Stimulated activated CD4-positive, alpha-beta T cell treated with anti-CD3 and anti-CD28 coated beads, Interleukin-4, amount 100 ng/mL, for 48 hours (primary cell): Measurements from ENCODE around the gene THEMIS2.
"Not testable (repeated sequence)": the region's sequence is repeated elsewhere in the genome, so short reads cannot be mapped to it uniquely, and the experiment has no call there.

ENCODE experiments used
- DNase-seq, 2 donors: peaks; one replicate each; pipeline ENCODE4 v3.0.0-alpha.2; 2020; ENCODE audit warnings: low read depth in 2 of 2

The THEMIS2 gene

DNA sequence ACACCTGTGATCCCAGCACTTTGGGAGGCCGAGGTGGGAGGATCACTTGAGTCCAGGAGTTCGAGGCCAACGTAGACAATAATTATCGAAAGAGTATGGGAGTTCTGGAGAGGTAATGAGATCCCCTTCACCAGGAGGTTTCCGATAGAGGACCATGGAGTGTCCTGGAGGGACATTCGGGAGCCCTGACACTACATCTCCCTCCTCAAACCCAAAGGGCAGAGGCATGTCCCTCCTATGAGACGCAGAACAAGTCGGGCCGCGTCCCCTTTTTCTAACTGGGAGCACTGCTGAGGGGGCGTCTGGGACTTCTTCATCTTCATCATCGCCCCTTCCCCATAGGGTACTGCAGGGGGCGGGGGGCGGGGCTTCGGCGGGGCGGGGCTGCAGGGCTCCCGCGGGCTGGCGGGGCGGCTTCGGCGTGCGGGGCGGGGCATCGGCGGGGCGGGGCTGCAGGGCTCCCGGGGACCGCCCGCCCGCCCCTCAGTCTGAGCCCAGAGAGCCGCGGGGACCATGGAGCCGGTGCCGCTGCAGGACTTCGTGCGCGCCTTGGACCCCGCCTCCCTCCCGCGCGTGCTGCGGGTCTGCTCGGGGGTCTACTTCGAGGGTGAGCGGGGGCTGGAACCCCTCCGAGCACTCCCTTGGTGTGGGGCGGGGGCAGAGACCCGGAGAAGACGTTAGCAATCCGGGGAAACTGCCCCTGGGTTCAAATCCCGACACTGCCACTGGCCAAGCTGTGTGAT, at the start of gene THEMIS2:
Gene THEMIS2 (plus strand): TSS at position 486 of the 743 bp plus-strand sequence. CDS start 28 bp downstream, at position 514.
- peak; percentile 75 to 81 for DNase-seq

DNA sequence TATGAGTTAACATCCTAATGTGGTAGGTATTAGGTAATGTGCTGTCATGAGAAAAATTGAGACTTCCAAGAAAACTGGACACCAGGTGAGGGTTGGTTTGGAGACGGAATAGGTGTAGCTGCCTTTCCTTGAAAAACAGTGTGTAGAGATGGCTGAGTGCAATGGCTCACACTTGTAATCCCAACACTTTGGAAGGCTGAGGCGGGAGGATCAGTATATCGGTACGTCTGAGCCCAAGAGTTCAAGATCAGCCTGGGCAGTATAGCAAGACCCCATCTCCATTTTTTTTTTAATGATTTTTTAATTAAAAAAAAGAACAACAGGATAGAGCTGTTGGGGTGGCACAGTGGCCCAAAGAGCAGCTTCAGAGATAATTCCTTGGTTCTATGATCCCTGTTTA, 48.6 kb upstream of the THEMIS2 start:
- DNase-seq = no peak

DNA sequence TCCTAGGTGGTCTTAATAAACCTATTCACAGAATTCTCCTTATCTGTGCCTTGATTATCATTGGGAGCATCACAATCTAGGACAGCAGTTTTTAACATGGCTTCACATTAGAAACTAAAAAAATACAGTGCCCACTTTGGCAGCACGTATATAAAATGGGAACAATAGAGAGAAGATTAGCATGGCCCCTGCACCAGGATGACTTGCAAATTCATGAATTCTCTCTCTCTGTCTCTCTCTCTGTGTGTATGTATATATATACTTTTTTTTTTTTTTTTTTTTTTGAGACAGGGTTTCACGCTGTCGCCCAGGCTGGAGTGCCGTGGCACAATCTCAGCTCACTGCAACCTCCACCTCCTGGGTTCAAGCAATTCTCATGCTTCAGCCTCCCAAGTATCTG, 47.9 kb upstream of the THEMIS2 start:
- no peak for DNase-seq

DNA sequence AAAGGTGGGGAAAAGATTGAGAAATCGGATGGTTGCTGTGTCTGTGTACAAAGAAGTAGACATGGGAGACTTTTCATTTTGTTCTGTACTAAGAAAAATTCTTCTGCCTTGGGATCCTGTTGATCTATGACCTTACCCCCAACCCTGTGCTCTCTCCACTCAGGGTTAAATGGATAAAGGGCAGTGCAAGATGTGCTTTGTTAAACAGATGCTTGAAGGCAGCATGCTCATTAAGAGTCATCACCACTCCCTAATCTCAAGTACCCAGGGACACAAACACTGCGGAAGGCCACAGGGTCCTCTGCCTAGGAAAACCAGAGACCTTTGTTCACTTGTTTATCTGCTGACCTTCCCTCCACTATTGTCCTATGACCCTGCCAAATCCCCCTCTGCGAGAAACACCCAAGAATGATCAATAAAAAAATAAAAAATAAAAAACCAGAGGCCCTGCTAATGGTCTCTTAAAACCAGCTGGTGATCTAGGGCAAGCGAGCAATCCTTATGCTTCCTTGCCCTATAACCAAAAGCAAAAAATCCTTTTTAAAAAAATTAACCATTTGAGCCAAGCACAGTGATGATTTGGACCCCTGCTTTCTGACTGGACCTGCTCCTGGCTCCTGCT, 42.9 kb upstream of the THEMIS2 start:
- DNase-seq = not testable (repeated sequence)

DNA sequence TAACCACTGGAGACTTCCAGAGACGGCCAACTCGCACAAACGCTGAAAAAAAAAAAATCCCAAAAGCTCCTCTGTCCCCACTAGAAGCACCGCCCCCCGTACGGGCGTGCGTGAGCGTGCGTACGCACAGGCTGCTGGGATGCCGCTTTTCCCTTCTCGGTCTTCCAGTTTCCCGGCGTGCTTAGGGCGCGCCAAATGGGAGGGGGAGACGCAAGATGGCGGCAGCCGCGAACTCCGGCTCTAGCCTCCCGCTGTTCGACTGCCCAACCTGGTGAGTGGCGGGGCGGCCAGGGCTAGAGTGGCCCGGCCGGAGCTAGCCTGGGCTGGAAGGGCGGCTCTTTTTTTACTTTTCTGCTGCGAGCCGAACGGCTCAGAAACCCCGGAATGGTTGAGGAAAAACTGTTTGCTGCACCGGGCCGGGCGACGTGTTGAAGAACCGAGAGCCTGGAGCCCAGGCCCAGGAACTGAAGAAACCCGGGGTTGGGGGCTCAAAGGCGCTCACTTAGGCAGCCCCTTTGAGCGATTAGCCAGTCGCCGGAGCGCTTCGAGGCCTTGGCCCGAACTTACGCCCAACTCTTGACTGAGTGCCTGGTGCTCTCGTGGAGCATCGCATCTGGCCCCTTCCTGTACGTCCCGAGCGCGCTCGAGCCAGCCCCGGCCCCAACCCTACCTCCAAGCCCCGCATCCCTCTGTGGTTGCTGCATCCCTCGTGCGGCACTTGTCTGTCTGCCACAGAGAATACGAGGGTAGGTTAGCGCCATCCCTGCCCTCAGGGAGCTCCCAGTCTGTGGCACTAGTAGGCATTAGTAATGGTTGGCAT, 41.5 kb upstream of the THEMIS2 start, which contains the start of gene PPP1R8:
Gene PPP1R8 (plus strand): TSS at position 162 of the 820 bp plus-strand sequence. CDS start 54 bp downstream, at position 216.
- peak; percentile 77 to 91 for DNase-seq

DNA sequence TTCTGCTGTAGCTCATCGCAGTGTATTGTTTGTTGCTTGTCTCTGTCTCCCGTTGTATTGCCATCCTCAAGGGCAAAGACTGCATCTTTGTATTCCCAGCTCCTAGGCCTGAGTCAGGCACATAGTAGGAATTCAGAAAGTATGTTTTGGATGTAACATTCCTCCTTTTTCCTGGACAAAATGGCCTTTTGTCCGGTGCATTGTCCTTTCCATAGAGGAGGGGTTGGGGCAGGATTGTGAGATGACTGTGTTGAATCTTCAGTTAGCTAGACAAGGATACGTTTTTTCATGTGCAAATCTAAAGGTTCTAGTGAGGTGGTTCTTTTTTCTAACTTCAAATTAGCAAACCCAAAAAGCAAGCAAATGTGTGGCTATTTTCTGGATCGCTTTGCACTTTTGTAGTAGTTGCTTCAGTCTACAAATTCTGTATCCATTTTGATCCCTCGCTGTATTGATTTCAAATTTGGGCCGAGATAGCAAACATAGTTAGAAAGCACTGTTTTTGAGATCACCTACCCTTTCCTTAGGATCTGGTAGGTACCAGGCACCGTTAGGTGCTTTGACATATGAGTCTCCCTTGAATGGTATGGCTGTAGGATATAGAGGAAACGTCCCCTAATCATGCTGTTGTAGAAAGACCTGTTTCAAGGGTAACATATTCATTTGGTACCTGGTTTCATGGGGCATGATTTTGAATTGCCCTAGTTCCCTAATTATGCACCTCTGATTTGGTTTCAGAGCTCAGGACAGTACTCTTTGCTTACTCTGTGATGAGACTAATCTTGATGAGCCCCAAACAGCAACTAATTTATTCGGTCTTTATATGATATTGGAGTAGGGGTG, 40.6 kb upstream of the THEMIS2 start:
- DNase-seq = no peak

DNA sequence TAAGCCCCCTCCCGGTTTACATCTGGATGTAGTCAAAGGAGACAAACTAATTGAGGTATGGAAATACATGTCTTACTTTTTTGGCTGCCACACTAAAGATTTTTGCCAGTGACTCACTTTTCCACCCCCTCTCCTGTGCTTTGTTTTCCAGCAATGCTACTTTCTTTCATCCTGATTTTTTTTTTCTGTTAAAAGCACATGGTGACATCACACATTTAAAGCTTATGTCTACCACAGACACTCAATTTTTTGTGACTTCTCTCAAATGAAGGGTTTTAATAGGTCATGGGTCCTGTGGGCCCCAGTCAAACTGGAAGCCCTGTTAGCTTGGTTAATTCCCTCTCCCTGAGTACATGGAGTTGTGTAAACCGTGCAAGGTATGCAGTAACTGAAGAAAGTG, 39.6 kb upstream of the THEMIS2 start:
- DNase-seq = no peak

DNA sequence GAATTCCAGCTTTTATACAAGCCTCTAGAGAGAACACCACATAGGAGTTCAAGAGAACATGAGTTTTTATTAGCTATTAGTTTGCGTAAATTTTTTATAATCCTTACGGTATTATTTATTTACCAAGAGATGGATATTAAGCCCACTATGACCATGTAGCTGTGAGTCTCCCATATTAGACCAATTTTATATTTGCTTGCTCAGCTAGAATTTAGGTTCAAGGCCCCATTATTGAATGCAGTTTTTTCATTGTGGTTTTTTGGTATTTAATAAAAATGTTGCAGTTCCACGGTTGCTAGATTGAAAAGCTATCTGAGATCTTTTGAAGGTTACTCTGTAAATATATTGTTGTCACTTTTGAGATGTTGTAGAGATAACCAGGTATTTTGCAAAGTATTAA, 38.9 kb upstream of the THEMIS2 start:
- DNase-seq = no peak

DNA sequence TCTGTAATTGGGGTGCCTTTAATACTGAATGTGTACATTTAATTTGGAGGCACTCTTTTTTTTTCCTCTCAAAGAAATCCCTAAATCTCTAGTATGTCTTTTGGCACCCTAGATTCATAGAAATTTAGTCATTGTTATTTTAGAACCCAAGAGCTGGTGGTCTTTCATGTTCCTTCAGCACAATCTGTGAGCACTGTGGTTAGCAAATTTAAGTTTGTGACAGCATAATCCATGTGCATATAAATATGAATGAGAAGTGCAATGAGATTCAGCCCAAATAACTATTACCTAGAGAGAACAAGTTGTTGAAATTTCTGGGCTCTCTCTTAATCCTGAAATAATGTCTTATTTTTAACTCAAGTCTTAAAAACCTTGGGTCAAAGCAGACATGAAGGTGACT, 37.3 kb upstream of the THEMIS2 start:
- DNase-seq = no peak

DNA sequence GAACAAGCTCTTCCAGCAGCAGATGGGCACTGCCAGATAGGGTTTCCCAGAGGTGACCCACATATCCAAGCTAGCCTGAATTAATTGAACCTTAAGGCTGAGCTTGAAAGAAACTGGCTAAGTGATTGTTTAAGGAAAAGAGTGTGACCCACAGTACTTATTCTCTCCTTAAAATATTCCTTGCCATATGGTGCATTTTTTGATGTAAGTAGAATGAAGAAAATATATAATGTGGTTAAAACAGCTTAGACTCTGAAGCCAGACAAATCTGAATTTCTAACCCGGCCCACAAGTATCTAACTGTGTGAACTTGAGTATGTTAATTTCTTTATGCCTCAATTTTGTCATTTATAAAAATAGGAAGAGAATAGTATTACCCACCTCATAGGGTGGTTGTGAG, 36.8 kb upstream of the THEMIS2 start:
- DNase-seq = no peak

DNA sequence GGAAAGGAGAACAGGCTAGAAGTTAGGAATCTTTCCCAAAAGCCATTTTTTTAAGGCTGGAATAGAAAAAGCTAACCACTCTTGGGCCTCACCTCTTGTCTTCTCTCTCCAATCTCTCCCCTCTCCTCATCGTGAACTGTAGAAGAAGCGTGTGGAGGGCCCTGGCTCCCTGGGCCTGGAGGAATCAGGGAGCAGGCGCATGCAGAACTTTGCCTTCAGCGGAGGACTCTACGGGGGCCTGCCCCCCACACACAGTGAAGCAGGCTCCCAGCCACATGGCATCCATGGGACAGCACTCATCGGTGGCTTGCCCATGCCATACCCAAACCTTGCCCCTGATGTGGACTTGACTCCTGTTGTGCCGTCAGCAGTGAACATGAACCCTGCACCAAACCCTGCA, 22.4 kb upstream of the THEMIS2 start:
- no peak for DNase-seq

DNA sequence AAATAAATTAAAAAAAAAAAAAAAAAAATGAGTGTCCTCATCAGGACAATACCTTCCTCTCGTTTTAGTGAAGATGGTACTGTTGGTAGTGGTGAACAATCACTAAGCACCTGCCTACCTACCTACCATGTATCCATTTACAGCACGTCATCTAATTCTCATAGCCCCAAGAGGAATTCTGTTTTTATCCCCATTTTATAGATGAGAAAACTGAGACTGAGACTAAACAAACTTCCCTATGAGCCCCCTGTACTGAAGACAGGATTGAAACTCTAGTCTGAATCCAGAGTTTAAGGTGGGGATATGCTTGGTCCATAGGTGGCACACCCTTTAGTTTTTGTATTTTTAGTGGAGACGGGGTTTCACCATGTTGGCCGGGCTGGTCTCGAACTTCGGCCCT, 17.3 kb upstream of the THEMIS2 start:
- no peak for DNase-seq

DNA sequence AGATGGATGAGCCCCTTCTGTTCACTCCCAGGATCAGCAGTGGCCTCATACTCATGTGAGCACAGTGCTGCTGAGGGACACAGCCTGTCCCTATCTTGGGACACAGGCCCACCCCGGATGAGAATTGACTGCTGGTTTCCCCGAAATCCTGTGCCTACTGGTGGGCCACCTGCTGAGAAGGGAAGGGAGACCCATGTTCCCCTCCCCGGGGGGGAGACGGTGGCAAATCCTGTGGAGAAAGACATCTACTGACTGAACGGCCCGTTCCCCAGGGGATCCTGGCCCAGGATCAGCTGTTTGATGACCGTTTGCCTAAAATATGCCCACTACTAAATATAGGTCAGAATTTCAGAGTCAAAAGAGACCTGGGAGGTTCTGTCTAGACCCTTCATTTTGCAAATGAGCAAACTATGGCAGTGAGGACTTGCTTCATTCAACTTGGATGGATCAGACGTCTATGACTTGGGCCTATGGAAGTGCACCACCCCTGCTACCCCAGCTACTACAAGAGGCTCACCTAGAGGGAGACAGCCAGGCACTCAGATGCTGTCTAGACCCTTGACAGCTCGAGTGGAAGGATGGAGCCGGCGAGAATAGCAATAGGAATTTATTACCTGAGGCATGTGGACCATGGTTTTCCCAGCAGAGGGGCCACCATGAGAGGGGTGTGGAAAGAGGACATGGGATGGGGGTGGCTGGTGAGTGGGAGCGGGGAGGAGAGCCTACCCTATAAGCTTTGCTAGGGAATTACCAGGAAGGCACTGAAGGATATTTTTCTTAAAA, 15.6 kb upstream of the THEMIS2 start:
- DNase-seq = no peak

DNA sequence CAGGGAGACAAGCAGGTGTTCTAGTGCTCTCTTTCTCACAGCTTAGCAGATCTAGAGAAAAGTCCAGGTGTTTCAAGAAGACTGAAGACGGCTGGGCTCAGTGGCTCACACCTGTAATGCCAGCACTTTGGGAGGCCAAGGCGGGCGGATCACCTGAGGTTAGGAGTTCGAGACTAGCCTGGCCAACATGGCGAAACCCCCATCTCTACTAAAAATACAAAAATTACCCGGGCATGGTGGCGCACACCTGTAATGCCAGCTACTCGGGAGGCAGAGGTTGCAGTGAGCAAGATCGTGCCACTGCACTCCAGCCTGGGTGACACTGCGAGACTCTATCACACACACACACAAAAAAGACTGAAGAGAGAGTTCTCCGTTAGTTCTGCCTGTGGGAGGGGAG, 14.8 kb upstream of the THEMIS2 start:
- not testable (repeated sequence) for DNase-seq

DNA sequence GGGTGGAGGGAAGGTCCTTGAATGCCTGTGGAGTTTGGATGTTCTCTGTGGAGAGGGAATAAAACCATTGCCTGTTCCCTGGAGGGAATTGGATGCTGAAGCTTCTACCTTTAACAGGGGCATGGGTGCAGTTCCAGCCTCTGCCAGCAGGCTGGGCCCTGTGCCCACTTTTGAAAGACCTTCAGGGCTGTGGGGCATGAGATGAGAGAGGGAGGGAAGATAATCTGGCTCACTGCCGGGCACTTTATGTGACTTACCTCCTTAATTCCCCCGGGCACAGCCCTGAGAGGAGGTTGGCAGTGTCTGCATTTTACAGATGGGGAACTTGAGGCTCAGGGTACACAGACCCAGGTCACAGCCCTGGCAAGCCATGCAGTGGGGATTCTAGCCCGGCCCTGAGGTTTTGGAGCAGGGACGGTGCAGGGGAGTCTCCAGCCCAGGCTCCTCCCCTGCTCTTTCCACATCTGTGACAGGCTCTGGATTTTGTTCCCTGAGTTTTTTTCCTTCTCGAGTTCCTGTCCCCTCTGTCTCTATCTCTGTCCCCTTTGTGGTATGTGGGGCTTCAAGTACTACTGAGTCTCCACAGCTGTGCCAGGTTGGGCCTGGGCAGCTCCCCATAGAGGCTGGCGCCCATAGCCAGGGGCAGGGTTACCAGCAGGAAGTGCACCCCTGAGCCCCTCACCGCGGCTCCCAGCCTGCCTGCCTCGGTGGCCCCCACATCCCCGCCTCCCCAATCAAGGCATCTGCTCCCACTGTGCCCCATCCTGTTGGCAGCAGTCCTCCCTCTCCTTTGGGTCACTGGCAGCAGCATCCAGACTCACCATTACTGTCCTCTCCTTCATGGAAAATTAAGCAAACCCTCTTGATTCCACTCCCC, 14.0 kb upstream of the THEMIS2 start:
- peak; percentile 79 to 80 for DNase-seq

DNA sequence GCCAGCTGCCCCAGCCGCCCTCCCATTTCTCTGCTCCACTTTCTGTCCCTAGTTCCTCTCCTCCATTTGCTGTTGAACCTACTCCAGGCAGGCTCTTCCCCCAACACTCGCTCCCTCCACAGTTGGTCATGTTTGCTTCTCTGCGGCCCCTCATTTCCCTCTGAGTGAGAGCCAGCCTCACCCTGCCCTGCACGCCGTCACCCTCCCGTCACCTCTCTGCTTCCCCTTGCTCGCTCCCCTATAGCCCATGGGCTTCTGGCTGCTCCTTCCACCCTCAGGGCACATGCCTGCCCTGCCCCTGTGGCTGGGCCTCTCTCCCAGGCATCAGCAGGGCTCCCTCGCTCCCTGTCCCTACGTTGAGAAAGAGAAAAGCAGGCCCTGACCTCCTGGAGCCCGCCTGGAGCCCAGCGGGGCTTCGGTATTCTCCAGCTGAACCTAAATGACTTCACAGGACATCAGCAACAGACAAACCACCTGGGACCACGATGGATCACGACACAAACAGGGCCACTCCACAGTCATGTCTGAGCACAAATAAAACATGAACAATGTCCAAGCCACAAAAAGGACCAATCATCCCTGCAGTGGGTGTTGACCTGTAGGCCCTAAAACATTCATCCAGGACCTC, 13.3 kb upstream of the THEMIS2 start:
- no peak for DNase-seq

DNA sequence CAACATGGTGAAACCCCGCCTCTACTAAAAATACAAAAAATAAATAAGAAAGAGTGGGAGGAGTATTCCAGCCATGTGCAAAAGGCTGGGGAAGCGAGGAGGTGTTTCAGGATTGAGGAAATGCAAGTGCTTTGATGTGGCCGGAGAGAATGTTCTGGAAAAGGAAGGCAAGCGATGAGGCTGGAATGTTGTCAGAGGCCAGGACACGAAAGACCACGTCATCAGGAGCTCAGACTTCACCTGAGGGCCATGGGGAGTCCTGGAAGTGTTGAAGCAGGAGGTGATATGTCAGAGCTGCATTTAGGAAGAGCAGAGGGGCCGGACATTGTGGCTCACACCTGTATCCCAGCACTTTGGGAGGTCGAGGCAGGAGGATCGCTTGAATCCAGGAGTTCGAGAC, 10.9 kb upstream of the THEMIS2 start:
- DNase-seq = no peak

DNA sequence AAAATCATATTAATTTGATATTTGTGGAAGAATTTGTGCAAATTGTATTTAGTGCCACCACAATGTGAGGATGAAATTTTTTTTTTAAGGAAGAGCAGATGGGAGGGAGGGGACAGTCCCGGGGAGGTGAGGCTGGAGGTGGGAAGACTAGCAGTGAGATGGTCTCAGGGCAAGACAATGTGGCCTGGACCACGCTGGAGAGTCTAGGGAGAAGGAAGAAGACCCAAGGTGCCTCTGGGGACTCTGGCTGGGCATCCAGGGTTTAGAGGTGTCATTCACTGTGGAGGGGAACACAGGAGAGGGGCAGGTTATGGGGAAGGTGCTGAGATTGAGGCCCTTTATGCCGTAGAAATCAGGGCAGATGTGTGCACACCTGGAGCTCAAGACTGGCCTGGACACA, 10.3 kb upstream of the THEMIS2 start:
- no peak for DNase-seq
